GM23338 (cell line): ENCODE data around the gene EXOC6B.

Source experiments
- EZH2 ChIP-seq: fragments of 200-600 bp; sonication (generic); IDR thresholded peaks from one replicate; pipeline ENCODE4 v1.8.0; 2017; ENCODE audit warnings: antibody characterized with exemption, mild to moderate bottlenecking, low read depth; ENCODE audit not compliant: unreplicated experiment
- EZH2phosphoT487 ChIP-seq: fragments of 200-600 bp; sonication (generic); IDR thresholded peaks from one replicate; pipeline ENCODE4 v1.8.1; 2018; ENCODE audit warnings: antibody characterized with exemption; ENCODE audit not compliant: unreplicated experiment
- JUNB ChIP-seq: IDR thresholded peaks from one replicate; pipeline ENCODE4 v1.6.1; 2016; ENCODE audit warnings: antibody characterized with exemption; ENCODE audit not compliant: unreplicated experiment
- POLR2AphosphoS5 ChIP-seq: IDR thresholded peaks from 2 replicates; pipeline ENCODE4 v1.6.1; 2016; ENCODE audit warnings: antibody characterized with exemption, low read depth
- TF ChIP-seq, protein P1 (sequence below), 2 experiments: fragments of 200-600 bp in 1 of 2; sonication (generic) in 1 of 2; conservative IDR thresholded peaks; 2 replicates each; pipeline versions ENCODE4 v1.5.1 to v1.6.1; 2016 to 2017; ENCODE audit warnings: antibody characterized with exemption in 2 of 2, low read depth in 2 of 2, mild to moderate bottlenecking in 2 of 2, moderate library complexity in 1 of 2
- TF ChIP-seq, protein P2 (sequence below): IDR thresholded peaks from one replicate; pipeline ENCODE4 v1.6.1; 2018; ENCODE audit warnings: antibody characterized with exemption; ENCODE audit not compliant: unreplicated experiment

DNA sequence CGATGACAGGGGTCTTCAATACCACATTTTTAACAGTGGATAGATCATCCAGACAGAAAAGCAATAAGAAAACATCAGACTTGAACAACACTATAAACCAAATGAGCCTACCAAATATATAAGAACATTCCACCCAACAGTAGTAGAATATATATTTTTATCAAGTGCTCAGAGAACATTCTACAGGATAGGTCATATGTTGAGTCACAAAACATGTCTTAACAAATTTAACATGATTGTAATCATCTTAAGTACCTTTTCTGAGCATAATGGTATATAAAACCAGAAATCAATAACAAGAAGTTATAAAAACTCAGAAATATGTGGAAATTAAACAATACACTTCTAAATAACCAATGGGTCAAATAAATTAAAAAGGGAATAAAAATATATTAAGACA, 484.2 kb downstream of the EXOC6B start:
- TF ChIP-seq, protein P1, sequence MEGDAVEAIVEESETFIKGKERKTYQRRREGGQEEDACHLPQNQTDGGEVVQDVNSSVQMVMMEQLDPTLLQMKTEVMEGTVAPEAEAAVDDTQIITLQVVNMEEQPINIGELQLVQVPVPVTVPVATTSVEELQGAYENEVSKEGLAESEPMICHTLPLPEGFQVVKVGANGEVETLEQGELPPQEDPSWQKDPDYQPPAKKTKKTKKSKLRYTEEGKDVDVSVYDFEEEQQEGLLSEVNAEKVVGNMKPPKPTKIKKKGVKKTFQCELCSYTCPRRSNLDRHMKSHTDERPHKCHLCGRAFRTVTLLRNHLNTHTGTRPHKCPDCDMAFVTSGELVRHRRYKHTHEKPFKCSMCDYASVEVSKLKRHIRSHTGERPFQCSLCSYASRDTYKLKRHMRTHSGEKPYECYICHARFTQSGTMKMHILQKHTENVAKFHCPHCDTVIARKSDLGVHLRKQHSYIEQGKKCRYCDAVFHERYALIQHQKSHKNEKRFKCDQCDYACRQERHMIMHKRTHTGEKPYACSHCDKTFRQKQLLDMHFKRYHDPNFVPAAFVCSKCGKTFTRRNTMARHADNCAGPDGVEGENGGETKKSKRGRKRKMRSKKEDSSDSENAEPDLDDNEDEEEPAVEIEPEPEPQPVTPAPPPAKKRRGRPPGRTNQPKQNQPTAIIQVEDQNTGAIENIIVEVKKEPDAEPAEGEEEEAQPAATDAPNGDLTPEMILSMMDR (conservative IDR thresholded peaks at IDR 0.05; ENCODE audit: low read depth in 2 of 2) = no peak
- TF ChIP-seq EZH2 (no peak), EZH2phosphoT487 (no peak), POLR2AphosphoS5 (no peak), JUNB (no peak)
- TF ChIP-seq, protein P2, sequence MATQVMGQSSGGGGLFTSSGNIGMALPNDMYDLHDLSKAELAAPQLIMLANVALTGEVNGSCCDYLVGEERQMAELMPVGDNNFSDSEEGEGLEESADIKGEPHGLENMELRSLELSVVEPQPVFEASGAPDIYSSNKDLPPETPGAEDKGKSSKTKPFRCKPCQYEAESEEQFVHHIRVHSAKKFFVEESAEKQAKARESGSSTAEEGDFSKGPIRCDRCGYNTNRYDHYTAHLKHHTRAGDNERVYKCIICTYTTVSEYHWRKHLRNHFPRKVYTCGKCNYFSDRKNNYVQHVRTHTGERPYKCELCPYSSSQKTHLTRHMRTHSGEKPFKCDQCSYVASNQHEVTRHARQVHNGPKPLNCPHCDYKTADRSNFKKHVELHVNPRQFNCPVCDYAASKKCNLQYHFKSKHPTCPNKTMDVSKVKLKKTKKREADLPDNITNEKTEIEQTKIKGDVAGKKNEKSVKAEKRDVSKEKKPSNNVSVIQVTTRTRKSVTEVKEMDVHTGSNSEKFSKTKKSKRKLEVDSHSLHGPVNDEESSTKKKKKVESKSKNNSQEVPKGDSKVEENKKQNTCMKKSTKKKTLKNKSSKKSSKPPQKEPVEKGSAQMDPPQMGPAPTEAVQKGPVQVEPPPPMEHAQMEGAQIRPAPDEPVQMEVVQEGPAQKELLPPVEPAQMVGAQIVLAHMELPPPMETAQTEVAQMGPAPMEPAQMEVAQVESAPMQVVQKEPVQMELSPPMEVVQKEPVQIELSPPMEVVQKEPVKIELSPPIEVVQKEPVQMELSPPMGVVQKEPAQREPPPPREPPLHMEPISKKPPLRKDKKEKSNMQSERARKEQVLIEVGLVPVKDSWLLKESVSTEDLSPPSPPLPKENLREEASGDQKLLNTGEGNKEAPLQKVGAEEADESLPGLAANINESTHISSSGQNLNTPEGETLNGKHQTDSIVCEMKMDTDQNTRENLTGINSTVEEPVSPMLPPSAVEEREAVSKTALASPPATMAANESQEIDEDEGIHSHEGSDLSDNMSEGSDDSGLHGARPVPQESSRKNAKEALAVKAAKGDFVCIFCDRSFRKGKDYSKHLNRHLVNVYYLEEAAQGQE = no peak
